Sigmoid colon (tissue), 3 donors: Measurements from ENCODE around the gene XBP1.

ENCODE experiments used
- POLR2A ChIP-seq, 2 donors: fragments of 450-650 bp; IDR thresholded peaks; one replicate each; pipeline ENCODE4 v1.6.1; 2016; ENCODE audit warnings: antibody characterized with exemption in 2 of 2, mild to moderate bottlenecking in 2 of 2, moderate library complexity in 2 of 2
- TF ChIP-seq, protein P1 (sequence below), 4 experiments: fragments of 450-650 bp in 3 of 4; fragments of 200-600 bp in 1 of 4; IDR thresholded peaks; one replicate each; pipeline ENCODE4 v1.5.1; 2016 to 2019; ENCODE audit warnings: antibody characterized with exemption in 4 of 4, mild to moderate bottlenecking in 3 of 4, moderate library complexity in 2 of 4

DNA sequence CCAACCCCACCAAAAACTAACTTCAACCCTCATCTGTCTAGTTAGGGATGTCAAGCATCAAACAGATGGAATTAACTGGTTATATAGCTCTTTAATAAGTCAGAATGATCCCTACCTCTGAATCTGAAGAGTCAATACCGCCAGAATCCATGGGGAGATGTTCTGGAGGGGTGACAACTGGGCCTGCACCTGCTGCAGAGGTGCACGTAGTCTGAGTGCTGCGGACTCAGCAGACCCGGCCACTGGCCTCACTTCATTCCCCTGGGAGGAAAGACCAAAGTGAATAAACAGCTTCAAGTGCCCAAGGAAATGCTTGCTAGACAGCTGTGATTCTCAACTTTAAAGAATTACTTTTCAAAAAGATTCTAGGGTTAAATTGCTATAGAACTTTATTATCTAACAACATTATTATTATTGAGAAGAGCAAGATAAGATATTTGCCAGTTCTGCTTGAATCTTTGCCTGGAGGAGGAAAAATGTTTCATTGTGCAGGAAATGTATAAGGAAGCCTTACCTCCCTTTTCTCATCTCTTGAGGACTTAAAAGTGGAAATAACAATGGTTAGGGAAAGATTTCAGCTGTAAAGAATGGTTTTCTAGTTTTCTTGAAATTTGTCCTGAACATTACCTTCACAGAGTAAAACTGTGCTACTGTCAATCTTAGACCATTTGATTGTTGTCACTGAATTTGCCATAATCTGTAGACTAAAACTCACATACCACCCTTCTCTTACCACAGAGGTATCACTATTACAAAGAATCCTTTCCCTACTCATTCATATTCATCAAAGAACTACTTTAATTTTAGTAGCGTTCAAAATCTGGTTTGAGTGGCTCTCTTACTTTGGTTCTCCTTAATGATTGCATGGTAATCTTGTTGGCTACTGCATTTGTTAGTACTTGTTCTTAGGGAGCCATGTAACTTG is 4.2 kb downstream of the XBP1 start:
- TF ChIP-seq POLR2A (IDR thresholded peaks at IDR 0.05) = no peak
- TF ChIP-seq, protein P1, sequence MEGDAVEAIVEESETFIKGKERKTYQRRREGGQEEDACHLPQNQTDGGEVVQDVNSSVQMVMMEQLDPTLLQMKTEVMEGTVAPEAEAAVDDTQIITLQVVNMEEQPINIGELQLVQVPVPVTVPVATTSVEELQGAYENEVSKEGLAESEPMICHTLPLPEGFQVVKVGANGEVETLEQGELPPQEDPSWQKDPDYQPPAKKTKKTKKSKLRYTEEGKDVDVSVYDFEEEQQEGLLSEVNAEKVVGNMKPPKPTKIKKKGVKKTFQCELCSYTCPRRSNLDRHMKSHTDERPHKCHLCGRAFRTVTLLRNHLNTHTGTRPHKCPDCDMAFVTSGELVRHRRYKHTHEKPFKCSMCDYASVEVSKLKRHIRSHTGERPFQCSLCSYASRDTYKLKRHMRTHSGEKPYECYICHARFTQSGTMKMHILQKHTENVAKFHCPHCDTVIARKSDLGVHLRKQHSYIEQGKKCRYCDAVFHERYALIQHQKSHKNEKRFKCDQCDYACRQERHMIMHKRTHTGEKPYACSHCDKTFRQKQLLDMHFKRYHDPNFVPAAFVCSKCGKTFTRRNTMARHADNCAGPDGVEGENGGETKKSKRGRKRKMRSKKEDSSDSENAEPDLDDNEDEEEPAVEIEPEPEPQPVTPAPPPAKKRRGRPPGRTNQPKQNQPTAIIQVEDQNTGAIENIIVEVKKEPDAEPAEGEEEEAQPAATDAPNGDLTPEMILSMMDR (IDR thresholded peaks at IDR 0.05) = no peak
